Right cardiac atrium (tissue), 5 donors: ENCODE measurements around the gene ATXN1. TPM values are rescaled to one million over a fixed set of nuclear protein-coding genes. Genes with fewer than 3 reads are reported as not detected.

Source experiments
- ATAC-seq, 2 donors: fragments of 200-7000 bp; cut with Tn5 transposase; one replicate each; pipeline versions ENCODE4 v1.8.0 to v1.9.1; 2020; ENCODE audit warnings: moderate library complexity in 2 of 2, mild to moderate bottlenecking in 1 of 2
- DNase-seq, 3 donors: peaks; one replicate each; pipeline ENCODE4 v3.0.0-alpha.2; 2020
- H3K27ac ChIP-seq: one replicate; pipeline ENCODE4 v1.5.1; 2013; ENCODE audit warnings: mild to moderate bottlenecking, low read length, control low read depth, moderate library complexity
- H3K27me3 ChIP-seq: one replicate; pipeline ENCODE4 v1.6.1; 2013; ENCODE audit not compliant: control insufficient read depth, insufficient read depth
- H3K4me1 ChIP-seq: one replicate; pipeline ENCODE4 v1.6.1; 2013; ENCODE audit warnings: low read length; ENCODE audit not compliant: control insufficient read depth, insufficient read depth
- H3K4me3 ChIP-seq: one replicate; pipeline ENCODE4 v1.5.1; 2013; ENCODE audit warnings: low read length, control low read depth
- H3K9me3 ChIP-seq: one replicate; pipeline ENCODE4 v1.6.1; 2013; ENCODE audit warnings: low read length; ENCODE audit not compliant: control insufficient read depth
- WGBS: extraction: QIAGEN DNeasy Blood & Tissue Kit; methylation state at CpG from one replicate; pipeline ENCODE4 v1.1.7; 2013; 5-methylcytosine and 5-hydroxymethylcytosine counted together
- intact Hi-C, 4 donors: fragments of 100-400 bp; cut with DNase I; formaldehyde crosslinking; loops; one replicate each; pipeline versions ENCODE4 v1.11.0 to v1.14.0; 2022 to 2023
- polyA plus RNA-seq: library from polyadenylated mRNA; stranded (reverse); fragments of 200-250 nt; gene quantifications from one replicate; pipeline ENCODE4 v1.2.3, GENCODE V29; 2013
- total RNA-seq, 4 donors: library from RNA; stranded (reverse); fragmentation: NEBNext Ultra II Directional; extraction: Animal tissue kit (Norgen Biotek cat#: 25700); gene quantifications; one replicate each; pipeline ENCODE4 v1.2.1, GENCODE V29; 2021
- donor health status: healthy with polysubstance abuse.
- donor health status: DM: no; HTN: yes; CAD: no.
- donor health status: DM: no; HTN: no; CAD: no.
- donor health status: DM: no; HTN: yes; CAD: no; lungs with severe emphysema.
- donor health status: DM: yes; HTN: yes; CAD: no.

The ATXN1 gene
- total and polyA plus RNA-seq, 5 donors, result 11.8 to 50.7 (median 47.6) TPM

DNA sequence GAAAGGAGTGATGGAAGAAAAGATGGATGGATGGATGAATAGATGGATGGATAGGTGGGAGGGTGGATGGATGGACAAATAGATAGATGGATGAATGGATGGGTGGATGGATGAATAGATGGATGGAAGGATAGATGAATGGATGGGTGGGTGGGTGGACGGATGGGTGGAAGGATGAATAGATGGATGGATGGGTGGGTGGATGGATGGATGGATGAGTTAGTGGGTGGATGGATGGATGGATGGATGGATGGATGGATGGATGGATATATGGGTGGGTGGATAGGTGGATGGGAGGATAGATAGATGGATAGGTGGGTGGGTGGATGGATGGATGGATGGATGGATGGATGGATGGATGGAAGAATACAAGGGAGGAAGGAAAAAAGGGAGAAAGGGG is 82.2 kb downstream of the ATXN1 start:
- H3K27ac ChIP-seq, result no peak overlapping the region
- no peaks in the 10 kb centered on the region for H3K9me3 ChIP-seq
- no peak for ATAC-seq
- no peaks in the 10 kb centered on the region for H3K27me3 ChIP-seq
- no peak for DNase-seq
- H3K4me3 ChIP-seq, result no peak overlapping the region
- 100% methylated on average over 1 of the region's 1 CpG for WGBS
- intact Hi-C loops, result loop anchor here in 1 of 4 donors (10.0 kb wide), 1 partner anchor 76 kb away; no protein-coding TSS in a partner anchor
- peaks cover 6% of the 10 kb centered on the region for H3K4me1 ChIP-seq

DNA sequence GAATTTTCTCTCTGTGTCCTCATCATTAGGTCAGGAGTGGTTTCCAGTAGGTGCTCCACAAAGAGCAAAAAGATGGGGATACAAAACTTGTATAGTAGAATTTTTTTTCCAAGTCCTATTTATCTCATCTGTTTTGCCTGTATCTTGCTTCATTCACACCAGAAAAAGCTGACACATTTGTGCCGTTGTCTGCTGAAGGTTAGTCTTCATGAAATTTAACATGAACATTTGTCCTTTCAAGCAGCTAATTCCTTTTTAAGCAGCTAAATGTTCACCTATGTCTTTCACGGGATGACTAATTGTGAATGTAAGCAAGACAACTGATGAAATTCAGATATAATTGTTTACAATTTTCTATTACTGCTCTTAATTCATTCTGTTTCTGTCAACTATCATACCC is 83.8 kb downstream of the ATXN1 start:
- 58% methylated on average over 2 of the region's 2 CpGs for WGBS
- ATAC-seq, result no peak
- no peaks in the 10 kb centered on the region for H3K9me3 ChIP-seq
- no peak for DNase-seq
- no peak overlapping the region for H3K27ac ChIP-seq
- H3K4me1 ChIP-seq, result peaks cover 2% of the 10 kb centered on the region
- no peak overlapping the region for H3K4me3 ChIP-seq
- intact Hi-C loops, result loop anchor here in 1 of 4 donors (10.0 kb wide), 1 partner anchor 77 kb away; no protein-coding TSS in a partner anchor
- H3K27me3 ChIP-seq, result no peaks in the 10 kb centered on the region

GRCh38 chr6:16676978-16677377 is 84.3 kb downstream of the ATXN1 start:
- Histone ChIP-seq H3K4me3 (peak overlapping the region; percentile 22), H3K4me1 (peaks cover 2% of the 10 kb centered on the region), H3K27ac (peak overlapping the region; percentile 6), H3K27me3 (no peaks in the 10 kb centered on the region), H3K9me3 (no peaks in the 10 kb centered on the region)
- ATAC-seq (peak; percentile 44 to 60), DNase-seq (peak in 1 of 3 donors; percentile 23)
- WGBS, result 31% methylated on average over 6 of the region's 6 CpGs
- intact Hi-C loops, result loop anchor here in 1 of 4 donors (10.0 kb wide), 1 partner anchor 78 kb away; no protein-coding TSS in a partner anchor

- no peak overlapping the region for H3K27ac ChIP-seq
- ATAC-seq (no peak), DNase-seq (no peak)
- H3K4me1 ChIP-seq, result peaks cover 2% of the 10 kb centered on the region
- H3K9me3 ChIP-seq, result no peaks in the 10 kb centered on the region
- 41% methylated on average over 2 of the region's 2 CpGs for WGBS
- intact Hi-C loops, result loop anchor here in 1 of 4 donors (10.0 kb wide), 1 partner anchor 78 kb away; no protein-coding TSS in a partner anchor
- no peaks in the 10 kb centered on the region for H3K27me3 ChIP-seq
- H3K4me3 ChIP-seq, result no peak overlapping the region
Measured at GRCh38 chr6:16676376-16676775, 84.9 kb downstream of the ATXN1 start.

DNA sequence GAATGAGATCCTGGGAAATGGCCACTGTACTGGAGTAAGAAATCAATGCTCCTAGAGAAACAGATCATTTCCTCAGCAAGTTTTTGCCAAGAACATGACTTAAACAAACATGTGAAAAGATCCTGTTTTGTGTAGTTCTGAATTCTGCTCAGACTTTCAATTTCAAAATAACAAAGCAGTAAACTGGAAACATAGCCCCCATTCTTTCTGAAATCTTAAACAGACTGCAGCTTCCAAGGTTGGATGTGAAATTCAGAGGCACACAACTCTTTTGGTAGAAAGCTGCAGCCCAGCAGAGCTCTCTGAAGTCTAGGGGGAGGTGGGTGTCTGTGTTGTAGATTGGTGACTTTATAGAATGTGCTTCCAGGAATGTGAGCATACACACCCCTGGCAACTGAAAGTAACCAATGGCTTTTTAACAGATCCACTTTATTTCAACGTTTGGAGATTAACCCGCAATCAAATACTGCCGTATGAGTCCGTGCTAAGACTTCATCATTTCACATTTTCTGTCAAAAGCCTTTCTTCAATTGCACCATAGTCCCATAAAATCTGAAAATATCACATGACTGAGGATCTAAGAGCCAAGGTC is 86.4 kb downstream of the ATXN1 start:
- intact Hi-C loops, result loop anchor here in 1 of 4 donors (10.0 kb wide), 1 partner anchor 80 kb away; no protein-coding TSS in a partner anchor
- ATAC-seq (peak in 1 of 2 donors; percentile 17), DNase-seq (no peak)
- Histone ChIP-seq H3K27me3 (no peaks in the 10 kb centered on the region), H3K4me1 (peaks cover 4% of the 10 kb centered on the region), H3K9me3 (no peaks in the 10 kb centered on the region), H3K4me3 (no peak overlapping the region), H3K27ac (no peak overlapping the region)
- WGBS, result 70% methylated on average over 4 of the region's 4 CpGs

DNA sequence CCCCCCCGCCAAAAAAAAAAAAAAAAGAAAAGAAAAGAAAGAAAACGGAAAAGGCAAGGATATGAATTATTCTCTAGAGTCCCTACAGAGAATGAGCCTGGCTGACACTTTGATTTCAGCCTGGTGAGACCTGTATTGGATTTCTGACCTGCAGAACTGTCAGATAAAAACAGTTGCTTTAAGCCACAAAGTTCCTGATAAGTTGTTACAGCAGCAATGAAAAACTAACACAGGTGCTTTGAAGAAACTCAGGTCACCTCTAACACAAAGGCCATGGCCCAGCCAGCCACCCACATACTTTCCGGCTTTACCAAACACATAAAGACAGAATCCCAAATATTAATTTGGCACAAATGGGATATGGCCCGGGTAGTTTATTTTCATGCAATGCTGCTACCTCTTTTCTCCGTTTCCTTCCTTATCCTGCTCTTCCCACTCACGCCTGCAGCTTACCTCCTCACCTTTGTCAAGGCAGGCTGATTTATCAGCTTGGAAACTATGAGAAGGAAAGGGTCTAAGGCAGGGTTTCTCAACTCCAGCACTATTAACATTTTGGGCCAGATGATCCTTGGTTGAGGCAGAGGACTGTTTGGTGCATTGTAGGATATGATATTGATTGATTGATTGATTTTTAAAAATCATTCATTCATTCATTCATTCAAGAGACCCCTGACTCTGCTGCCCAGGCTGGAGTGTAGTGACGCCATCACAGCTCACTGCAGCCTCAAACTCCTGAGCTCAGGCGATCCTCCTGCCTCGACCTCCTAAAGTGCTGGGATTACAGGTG is 88.1 kb downstream of the ATXN1 start:
- Histone ChIP-seq H3K4me3 (no peak overlapping the region), H3K27me3 (no peaks in the 10 kb centered on the region), H3K9me3 (no peaks in the 10 kb centered on the region), H3K27ac (no peak overlapping the region), H3K4me1 (peaks cover 4% of the 10 kb centered on the region)
- intact Hi-C loops, result loop anchor here in 1 of 4 donors (10.0 kb wide), 1 partner anchor 82 kb away; no protein-coding TSS in a partner anchor
- ATAC-seq (no peak), DNase-seq (no peak)
- 88% methylated on average over 9 of the region's 9 CpGs for WGBS

GRCh38 chr6:16671302-16672289 is 89.7 kb downstream of the ATXN1 start:
- Histone ChIP-seq H3K4me1 (peaks cover 7% of the 10 kb centered on the region), H3K4me3 (no peak overlapping the region), H3K9me3 (no peaks in the 10 kb centered on the region), H3K27me3 (no peaks in the 10 kb centered on the region), H3K27ac (no peak overlapping the region)
- ATAC-seq (no peak), DNase-seq (no peak)
- intact Hi-C loops, result loop anchor here in 1 of 4 donors (10.0 kb wide), 1 partner anchor 83 kb away; no protein-coding TSS in a partner anchor
- WGBS, result 78% methylated on average over 6 of the region's 6 CpGs

DNA sequence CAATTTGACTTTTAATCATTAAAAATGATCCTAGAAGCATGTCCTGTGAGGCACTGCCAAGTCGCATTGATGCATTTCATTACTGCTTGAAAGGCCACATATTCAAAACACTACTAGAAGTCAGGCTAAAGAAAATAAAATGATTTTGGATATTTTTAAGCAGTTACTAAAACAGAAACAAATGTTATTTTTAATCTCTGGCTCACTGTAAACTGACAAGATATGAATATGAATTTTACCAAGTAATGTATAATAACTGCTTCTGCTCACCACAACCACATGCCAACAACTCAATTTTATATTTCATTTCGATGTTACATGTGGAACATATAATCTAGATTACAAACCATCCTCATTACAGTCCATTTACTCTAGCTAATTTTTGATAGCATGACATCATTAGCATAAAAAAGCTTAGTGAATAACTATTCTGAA is 90.6 kb downstream of the ATXN1 start:
- Histone ChIP-seq H3K4me3 (no peak overlapping the region), H3K9me3 (no peaks in the 10 kb centered on the region), H3K27ac (no peak overlapping the region), H3K4me1 (peaks cover 7% of the 10 kb centered on the region), H3K27me3 (no peaks in the 10 kb centered on the region)
- 68% methylated on average over 2 of the region's 2 CpGs for WGBS
- no peak for DNase-seq
- ATAC-seq, result no peak
- intact Hi-C loops, result loop anchor here in 1 of 4 donors (10.0 kb wide), 1 partner anchor 84 kb away; no protein-coding TSS in a partner anchor

DNA sequence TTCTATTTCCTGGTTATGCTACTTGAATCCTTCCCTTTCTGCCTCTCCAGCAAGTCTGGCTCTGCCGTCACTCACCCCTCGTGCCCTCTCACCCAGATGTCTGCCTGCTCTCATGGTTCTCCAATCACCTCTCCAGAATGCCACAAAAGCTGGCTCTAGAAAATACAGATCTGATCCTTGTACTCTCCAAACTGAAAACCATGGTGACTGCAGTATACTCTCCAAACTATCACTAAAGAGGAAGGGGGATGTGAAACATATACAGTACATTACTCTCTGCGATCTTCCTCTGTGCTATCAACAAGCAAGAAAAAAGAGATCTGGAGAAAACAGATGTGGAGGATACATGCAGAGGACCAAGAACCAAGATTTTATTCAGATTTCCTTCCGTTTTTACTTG is 91.1 kb downstream of the ATXN1 start:
- DNase-seq (peak in 2 of 3 donors; percentile 39 to 70), ATAC-seq (peak; percentile 60 to 78)
- H3K4me1 ChIP-seq, result peaks cover 7% of the 10 kb centered on the region
- no peaks in the 10 kb centered on the region for H3K27me3 ChIP-seq
- no peak overlapping the region for H3K4me3 ChIP-seq
- WGBS, result 37% methylated on average over 4 of the region's 4 CpGs
- H3K27ac ChIP-seq, result no peak overlapping the region
- no peaks in the 10 kb centered on the region for H3K9me3 ChIP-seq
- intact Hi-C loops, result loop anchor here in 1 of 4 donors (10.0 kb wide), 1 partner anchor 85 kb away; no protein-coding TSS in a partner anchor

GRCh38 chr6:16669227-16669626 is 92.0 kb downstream of the ATXN1 start:
- DNase-seq (no peak), ATAC-seq (peak in 1 of 2 donors; percentile 49)
- Histone ChIP-seq H3K9me3 (no peaks in the 10 kb centered on the region), H3K27me3 (no peaks in the 10 kb centered on the region), H3K27ac (no peak overlapping the region), H3K4me3 (no peak overlapping the region), H3K4me1 (peaks cover 5% of the 10 kb centered on the region)
- 77% methylated on average over 3 of the region's 3 CpGs for WGBS
- intact Hi-C loops, result no loop called here
